HG03378 (cell line): ENCODE measurements around the gene KY.
"Not testable (repeated sequence)": the region's sequence is repeated elsewhere in the genome, so short reads cannot be mapped to it uniquely, and the experiment has no call there.

ENCODE experiments used
- ATAC-seq: cut with Tn5 transposase; IDR thresholded peaks from one replicate; pipeline ENCODE4 v1.9.1; 2021; ENCODE audit warnings: mild to moderate bottlenecking, moderate library complexity; ENCODE audit not compliant: unreplicated experiment

KY gene

GRCh38 chr3:134605556-134605955 is 45.3 kb downstream of the KY start:
- ATAC-seq: no peak

- no peak for ATAC-seq
These were observed 46.9 kb downstream of the KY start for GRCh38 chr3:134603956-134604355.

GRCh38 chr3:134603480-134603879 is 47.3 kb downstream of the KY start:
- ATAC-seq: no peak

GRCh38 chr3:134602440-134602814 is 48.4 kb downstream of the KY start:
- ATAC-seq: no peak

GRCh38 chr3:134601539-134602439 is 49.0 kb downstream of the KY start:
- ATAC-seq: no peak

GRCh38 chr3:134600685-134601463 is 49.9 kb downstream of the KY start:
- ATAC-seq: no peak

GRCh38 chr3:134600206-134600605 is 50.6 kb downstream of the KY start:
- ATAC-seq: no peak

- ATAC-seq: no peak
These were observed 51.9 kb downstream of the KY start for GRCh38 chr3:134598763-134599545.

GRCh38 chr3:134597390-134597970 is 53.3 kb downstream of the KY start:
- ATAC-seq: no peak

GRCh38 chr3:134594986-134595385 is 55.8 kb downstream of the KY start:
- not testable (repeated sequence) for ATAC-seq

GRCh38 chr3:134594331-134594741 is 56.5 kb downstream of the KY start:
- ATAC-seq: no peak

GRCh38 chr3:134592806-134593205 is 58.0 kb downstream of the KY start:
- ATAC-seq: no peak

- no peak for ATAC-seq
These were observed 60.1 kb downstream of the KY start for GRCh38 chr3:134590766-134591165.

- ATAC-seq: no peak
These were observed 71.6 kb downstream of the KY start for GRCh38 chr3:134579141-134579665.

GRCh38 chr3:134576831-134577230 is 74.0 kb downstream of the KY start:
- ATAC-seq: no peak

GRCh38 chr3:134576426-134576825 is 74.4 kb downstream of the KY start:
- no peak for ATAC-seq

GRCh38 chr3:134569899-134570298 is 80.9 kb downstream of the KY start:
- ATAC-seq: not testable (repeated sequence)

GRCh38 chr3:134568790-134569189 is 82.0 kb downstream of the KY start:
- ATAC-seq: no peak

- ATAC-seq: no peak
These were observed 83.2 kb downstream of the KY start for GRCh38 chr3:134567605-134568004.

GRCh38 chr3:134564991-134565390 is 85.8 kb downstream of the KY start:
- ATAC-seq: no peak

GRCh38 chr3:134563601-134564000 is 87.2 kb downstream of the KY start:
- no peak for ATAC-seq
